Transverse colon (tissue), 4 donors: ENCODE results near the gene VSTM4. TPM values are rescaled to one million over a fixed set of nuclear protein-coding genes. Genes with fewer than 3 reads are reported as not detected.

ENCODE experiments used
- DNase-seq: peaks from one replicate; pipeline ENCODE4 v3.0.0-alpha.2; 2019
- H3K27ac ChIP-seq, 4 donors: fragments of 200-600 bp; sonication (generic); 2 replicates each; pipeline ENCODE4 v1.5.1; 2016 to 2018; ENCODE audit warnings: inconsistent platforms in 4 of 4
- H3K27me3 ChIP-seq: fragments of 200-600 bp; sonication (generic); 2 replicates; pipeline ENCODE4 v1.5.1; 2017; ENCODE audit warnings: inconsistent platforms
- H3K36me3 ChIP-seq, 4 donors: fragments of 200-600 bp; sonication (generic); 2 replicates each; pipeline ENCODE4 v1.5.1; 2017 to 2019; ENCODE audit warnings: inconsistent platforms in 4 of 4
- H3K4me1 ChIP-seq, 4 donors: fragments of 200-600 bp; sonication (generic); 2 replicates each; pipeline ENCODE4 v1.5.1; 2017 to 2020; ENCODE audit warnings: inconsistent platforms in 4 of 4
- H3K4me3 ChIP-seq, 4 donors: fragments of 200-600 bp; sonication (generic); 1 replicate in 1 of 4; 2 replicates in 3 of 4; pipeline versions ENCODE4 v1.5.1 to v1.6.1; 2017 to 2019; ENCODE audit warnings: inconsistent platforms in 4 of 4
- H3K9me3 ChIP-seq, 2 donors: fragments of 200-600 bp; sonication (generic); 2 replicates each; pipeline ENCODE4 v1.5.1; 2017 to 2019; ENCODE audit warnings: inconsistent platforms in 2 of 2
- CTCF ChIP-seq, 5 experiments: fragments of 200-600 bp in 3 of 5; fragments of 450-650 bp in 2 of 5; sonication (generic) in 3 of 5; IDR thresholded peaks; 1 replicate in 2 of 5; 2 replicates in 3 of 5; pipeline ENCODE4 v1.5.1; 2016 to 2017; ENCODE audit warnings: antibody characterized with exemption in 5 of 5, inconsistent platforms in 3 of 5, mild to moderate bottlenecking in 2 of 5, moderate library complexity in 1 of 5
- EP300 ChIP-seq: sonication (generic); formaldehyde crosslinking; IDR thresholded peaks from one replicate; pipeline ENCODE4 v1.6.1; 2017; ENCODE audit warnings: antibody characterized with exemption, low read depth
- POLR2A ChIP-seq: fragments of 450-650 bp; IDR thresholded peaks from one replicate; pipeline ENCODE4 v1.6.1; 2016; ENCODE audit warnings: antibody characterized with exemption, mild to moderate bottlenecking, moderate library complexity
- POLR2AphosphoS5 ChIP-seq, 3 donors: sonication (generic); formaldehyde crosslinking; IDR thresholded peaks; one replicate each; pipeline ENCODE4 v1.6.1; 2016; ENCODE audit warnings: antibody characterized with exemption in 3 of 3
- WGBS, 2 donors: methylation state at CpG; one replicate each; pipeline ENCODE4 v1.1.5; 2018; ENCODE audit warnings: low coverage in 1 of 2; 5-methylcytosine and 5-hydroxymethylcytosine counted together
- in situ Hi-C, 4 donors: fragments of 200-750 bp; cut with MboI; loops; one replicate each; pipeline versions ENCODE4 v1.15.0 to v1.15.1; 2017; ENCODE audit warnings: low sequenced_read_pairs in 3 of 4, low pct_ligation_motif_present in 1 of 4, low pct_unique_long_range_greater_than_20kb in 1 of 4
- intact Hi-C: fragments of 100-400 bp; cut with DNase I; formaldehyde crosslinking; loops from one replicate; pipeline ENCODE4 v1.15.1; 2023; ENCODE audit warnings: low total_unique reads
- total RNA-seq, 4 donors: library from RNA; depleted of rRNA; stranded (reverse); fragments of >200 nt; gene quantifications; one replicate each; pipeline ENCODE4 v1.1.0, GENCODE V29; 2016

VSTM4 gene
- total RNA-seq, 4 donors from 2014 or later = 2.2 to 6.0 (median 3.9) TPM

GRCh38 chr10:49070701-49071100, 44.6 kb downstream of the VSTM4 start:
- H3K27me3 ChIP-seq = no peaks in the 10 kb centered on the region
- intact Hi-C loops (no loop called here), in situ Hi-C loops (no loop called here)
- TF ChIP-seq POLR2AphosphoS5 (IDR thresholded peaks at IDR 0.05) = no peak
- TF ChIP-seq CTCF (IDR thresholded peaks at IDR 0.05) = no peak
- no peak for TF ChIP-seq POLR2A
- no peak for TF ChIP-seq EP300
- H3K9me3 ChIP-seq = no peaks in the 10 kb centered on the region
- no peak overlapping the region for H3K4me3 ChIP-seq
- H3K27ac ChIP-seq = no peak overlapping the region
- no peaks in the 10 kb centered on the region for H3K4me1 ChIP-seq
- no peak for DNase-seq
- WGBS, 2 donors = 20 to 88% methylated on average over 1 to 4 of the region's 4 CpGs
- H3K36me3 ChIP-seq = no peaks in the 10 kb centered on the region

- in situ Hi-C loops (no loop called here), intact Hi-C loops (no loop called here)
- 65 to 77% methylated on average over 4 to 6 of the region's 6 CpGs for WGBS, 2 donors
- no peak for TF ChIP-seq EP300
- TF ChIP-seq POLR2AphosphoS5 (IDR thresholded peaks at IDR 0.05) = no peak
- no peak for TF ChIP-seq CTCF (IDR thresholded peaks at IDR 0.05)
- TF ChIP-seq POLR2A = no peak
- H3K27me3 ChIP-seq = no peaks in the 10 kb centered on the region
- H3K4me1 ChIP-seq = no peaks in the 10 kb centered on the region
- H3K36me3 ChIP-seq = no peaks in the 10 kb centered on the region
- H3K27ac ChIP-seq = no peak overlapping the region
- H3K9me3 ChIP-seq = no peaks in the 10 kb centered on the region
- H3K4me3 ChIP-seq = no peak overlapping the region
- no peak for DNase-seq
Observed at GRCh38 chr10:49068672-49069217, 46.6 kb downstream of the VSTM4 start.

- Histone ChIP-seq H3K27ac (no peak overlapping the region), H3K4me3 (no peak overlapping the region), H3K27me3 (no peaks in the 10 kb centered on the region), H3K4me1 (no peaks in the 10 kb centered on the region), H3K9me3 (no peaks in the 10 kb centered on the region), H3K36me3 (no peaks in the 10 kb centered on the region)
- no peak for DNase-seq
- 83% methylated on average over 8 of the region's 8 CpGs; no CpG with 5 or more reads in 1 of the 2 donors for WGBS, 2 donors
- TF ChIP-seq POLR2A = no peak
- TF ChIP-seq POLR2AphosphoS5 (IDR thresholded peaks at IDR 0.05) = no peak
- TF ChIP-seq CTCF (IDR thresholded peaks at IDR 0.05) = no peak
- no peak for TF ChIP-seq EP300
- in situ Hi-C loops (no loop called here), intact Hi-C loops (no loop called here)
Observed at GRCh38 chr10:49068209-49068608, 47.1 kb downstream of the VSTM4 start.

GRCh38 chr10:49066944-49067730, 48.2 kb downstream of the VSTM4 start:
- Histone ChIP-seq H3K9me3 (peaks cover 5 to 8% of the 10 kb centered on the region in 2 donors), H3K27ac (no peak overlapping the region), H3K4me3 (no peak overlapping the region), H3K36me3 (no peaks in the 10 kb centered on the region), H3K4me1 (no peaks in the 10 kb centered on the region), H3K27me3 (no peaks in the 10 kb centered on the region)
- DNase-seq = no peak
- WGBS, 2 donors = 77 to 84% methylated on average over 5 of the region's 5 CpGs
- in situ Hi-C loops (no loop called here), intact Hi-C loops (no loop called here)
- no peak for TF ChIP-seq POLR2AphosphoS5 (IDR thresholded peaks at IDR 0.05)
- no peak for TF ChIP-seq POLR2A
- no peak for TF ChIP-seq CTCF (IDR thresholded peaks at IDR 0.05)
- no peak for TF ChIP-seq EP300
